Tibial nerve (tissue), 4 donors: Measurements from ENCODE around the gene MAP1B. TPM values are rescaled to one million over a fixed set of nuclear protein-coding genes. Genes with fewer than 3 reads are reported as not detected.

Experiments
- DNase-seq, 2 donors: peaks; one replicate each; pipeline ENCODE4 v3.0.0-alpha.2; 2019; ENCODE audit warnings: low spot score in 2 of 2
- H3K27ac ChIP-seq, 4 donors: fragments of 200-600 bp; sonication (generic) in 3 of 4; one replicate each; pipeline ENCODE4 v1.5.1; 2017 to 2019; ENCODE audit warnings: mild to moderate bottlenecking in 1 of 4
- H3K27me3 ChIP-seq, 2 donors: fragments of 200-600 bp; sonication (generic) in 1 of 2; one replicate each; pipeline versions ENCODE4 v1.5.1 to v1.6.0; 2017 to 2019
- H3K36me3 ChIP-seq, 3 donors: fragments of 200-600 bp; sonication (generic); one replicate each; pipeline ENCODE4 v1.5.1; 2018 to 2019
- H3K4me1 ChIP-seq, 4 donors: fragments of 200-600 bp; sonication (generic) in 3 of 4; one replicate each; pipeline ENCODE4 v1.5.1; 2017 to 2019
- H3K4me3 ChIP-seq, 4 donors: fragments of 200-600 bp; sonication (generic) in 3 of 4; one replicate each; pipeline ENCODE4 v1.5.1; 2017 to 2019; ENCODE audit warnings: mild to moderate bottlenecking in 1 of 4, moderate library complexity in 1 of 4
- H3K9me3 ChIP-seq, 4 donors: fragments of 200-600 bp; sonication (generic) in 3 of 4; one replicate each; pipeline ENCODE4 v1.5.1; 2017 to 2019
- CTCF ChIP-seq, 5 experiments: fragments of 200-600 bp in 3 of 5; fragments of 450-650 bp in 2 of 5; sonication (generic) in 3 of 5; IDR thresholded peaks; one replicate each; pipeline ENCODE4 v1.5.1; 2016 to 2019; ENCODE audit warnings: antibody characterized with exemption in 5 of 5, mild to moderate bottlenecking in 3 of 5, moderate library complexity in 2 of 5
- EP300 ChIP-seq, 2 donors: sonication (generic); formaldehyde crosslinking; IDR thresholded peaks; one replicate each; pipeline ENCODE4 v1.6.1; 2017; ENCODE audit warnings: antibody characterized with exemption in 2 of 2, mild to moderate bottlenecking in 1 of 2
- POLR2A ChIP-seq, 2 donors: fragments of 450-650 bp; IDR thresholded peaks; one replicate each; pipeline ENCODE4 v1.6.1; 2017; ENCODE audit warnings: antibody characterized with exemption in 2 of 2, mild to moderate bottlenecking in 2 of 2, moderate library complexity in 2 of 2
- WGBS, 2 donors: methylation state at CpG; one replicate each; pipeline ENCODE4 v1.1.5; 2018; 5-methylcytosine and 5-hydroxymethylcytosine counted together
- total RNA-seq, 4 donors: library from RNA; depleted of rRNA; stranded (reverse); fragments of >200 nt; gene quantifications; one replicate each; pipeline ENCODE4 v1.1.0, GENCODE V29; 2016

The MAP1B gene
- total RNA-seq, 4 donors from 2014 or later = 223 to 587 (median 472) TPM

GRCh38 chr5:72065751-72066255, 41.5 kb upstream of the MAP1B start:
- H3K9me3 ChIP-seq = no peaks in the 10 kb centered on the region
- DNase-seq = no peak
- no peaks in the 10 kb centered on the region for H3K27me3 ChIP-seq
- 33 to 40% methylated on average over 4 of the region's 4 CpGs for WGBS, 2 donors
- TF ChIP-seq EP300 (IDR thresholded peaks at IDR 0.05) = no peak
- no peak for TF ChIP-seq CTCF (IDR thresholded peaks at IDR 0.05)
- no peak for TF ChIP-seq POLR2A (IDR thresholded peaks at IDR 0.05)
- no peak overlapping the region for H3K4me3 ChIP-seq
- no peaks in the 10 kb centered on the region for H3K36me3 ChIP-seq
- H3K27ac ChIP-seq = no peak overlapping the region
- H3K4me1 ChIP-seq = no peaks in the 10 kb centered on the region

- no peaks in the 10 kb centered on the region for H3K36me3 ChIP-seq
- no peaks in the 10 kb centered on the region for H3K9me3 ChIP-seq
- DNase-seq = no peak
- H3K27me3 ChIP-seq = no peaks in the 10 kb centered on the region
- no peak overlapping the region for H3K4me3 ChIP-seq
- no peak overlapping the region for H3K27ac ChIP-seq
- no peaks in the 10 kb centered on the region for H3K4me1 ChIP-seq
- TF ChIP-seq EP300 (IDR thresholded peaks at IDR 0.05) (no peak), POLR2A (IDR thresholded peaks at IDR 0.05) (no peak), CTCF (IDR thresholded peaks at IDR 0.05) (no peak)
- WGBS, 2 donors = 56 to 59% methylated on average over 3 of the region's 3 CpGs
These were observed 40.6 kb upstream of the MAP1B start for GRCh38 chr5:72066705-72067107.

- Histone ChIP-seq H3K4me3 (no peak overlapping the region), H3K27me3 (no peaks in the 10 kb centered on the region), H3K9me3 (no peaks in the 10 kb centered on the region), H3K4me1 (no peaks in the 10 kb centered on the region), H3K36me3 (no peaks in the 10 kb centered on the region), H3K27ac (no peak overlapping the region)
- 78 to 81% methylated on average over 5 of the region's 5 CpGs for WGBS, 2 donors
- TF ChIP-seq EP300 (IDR thresholded peaks at IDR 0.05) (no peak), CTCF (IDR thresholded peaks at IDR 0.05) (no peak), POLR2A (IDR thresholded peaks at IDR 0.05) (no peak)
- no peak for DNase-seq
These were observed 39.4 kb upstream of the MAP1B start for GRCh38 chr5:72067682-72068470.

GRCh38 chr5:72070529-72070928, 36.7 kb upstream of the MAP1B start:
- DNase-seq = no peak
- no peaks in the 10 kb centered on the region for H3K4me1 ChIP-seq
- no peak for TF ChIP-seq EP300 (IDR thresholded peaks at IDR 0.05)
- TF ChIP-seq CTCF (IDR thresholded peaks at IDR 0.05) = no peak
- TF ChIP-seq POLR2A (IDR thresholded peaks at IDR 0.05) = no peak
- H3K27ac ChIP-seq = no peak overlapping the region
- WGBS, 2 donors = 67 to 70% methylated on average over 3 of the region's 3 CpGs
- no peak overlapping the region for H3K4me3 ChIP-seq
- H3K9me3 ChIP-seq = no peaks in the 10 kb centered on the region
- H3K27me3 ChIP-seq = no peaks in the 10 kb centered on the region
- H3K36me3 ChIP-seq = no peaks in the 10 kb centered on the region

- Histone ChIP-seq H3K27me3 (no peaks in the 10 kb centered on the region), H3K27ac (no peak overlapping the region), H3K9me3 (no peaks in the 10 kb centered on the region), H3K4me1 (no peaks in the 10 kb centered on the region), H3K36me3 (no peaks in the 10 kb centered on the region), H3K4me3 (no peak overlapping the region)
- TF ChIP-seq CTCF (IDR thresholded peaks at IDR 0.05) (no peak), POLR2A (IDR thresholded peaks at IDR 0.05) (no peak), EP300 (IDR thresholded peaks at IDR 0.05) (no peak)
- 88 to 93% methylated on average over 1 of the region's 1 CpG for WGBS, 2 donors
- DNase-seq = no peak
These were observed 35.4 kb upstream of the MAP1B start for GRCh38 chr5:72071906-72072305.
